Measurements from ENCODE around the gene TRIM41. TPM values are rescaled to one million over a fixed set of nuclear protein-coding genes. Genes with fewer than 3 reads are reported as not detected.

Gene TRIM41
- total RNA-seq, 2 experiments from 2014 or later = 21.4 to 24.0 TPM

DNA sequence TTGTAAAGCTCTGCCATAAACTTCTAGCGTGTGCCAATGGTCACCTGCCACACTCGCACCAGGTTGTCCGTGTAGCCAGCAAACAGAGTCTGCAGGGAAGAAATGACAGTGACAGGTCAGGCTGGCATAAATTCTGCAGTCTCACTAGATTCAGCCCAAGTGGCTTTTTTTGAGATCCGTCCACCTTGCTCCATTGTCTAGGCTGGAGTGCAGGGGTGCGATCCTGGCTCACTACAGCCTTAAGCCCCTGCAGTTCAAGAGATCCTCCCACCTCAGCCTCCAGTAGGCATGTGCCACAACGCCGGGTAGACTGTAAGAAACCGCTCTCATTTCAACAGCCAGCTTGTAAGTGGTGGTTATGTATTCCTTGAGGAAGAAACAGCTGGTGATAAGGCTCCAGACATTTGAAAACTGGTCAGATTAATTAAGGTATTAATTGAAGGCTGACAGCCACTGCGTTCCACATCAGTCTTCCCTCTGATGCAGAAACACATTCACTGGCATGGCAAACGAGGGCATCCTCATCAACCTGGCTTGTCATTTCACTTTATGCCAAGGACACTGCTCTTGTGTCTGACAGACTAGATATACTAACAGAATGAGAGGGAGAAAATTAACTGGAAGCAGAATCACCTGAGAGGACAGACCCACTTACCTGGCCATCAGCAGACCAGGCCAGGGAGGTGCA is 14.0 kb downstream of the TRIM41 start:
- DNase-seq (no peak), ATAC-seq (ENCODE audit: poor library complexity) (no peak)
- no peak overlapping the region for H3K4me3 Mint-ChIP-seq
- H3K27ac Mint-ChIP-seq = peak overlapping the region; percentile 44
- no peaks in the 10 kb centered on the region for H3K9me3 Mint-ChIP-seq
- POLR2A ChIA-PET = interaction anchor here (0.9 to 1.4 kb wide), 4 partner anchors 10 to 428 kb away, joined by 3 to 4 read pairs (median 3); partner anchors contain the start of gene TRIM41
- TF ChIP-seq, protein P1, sequence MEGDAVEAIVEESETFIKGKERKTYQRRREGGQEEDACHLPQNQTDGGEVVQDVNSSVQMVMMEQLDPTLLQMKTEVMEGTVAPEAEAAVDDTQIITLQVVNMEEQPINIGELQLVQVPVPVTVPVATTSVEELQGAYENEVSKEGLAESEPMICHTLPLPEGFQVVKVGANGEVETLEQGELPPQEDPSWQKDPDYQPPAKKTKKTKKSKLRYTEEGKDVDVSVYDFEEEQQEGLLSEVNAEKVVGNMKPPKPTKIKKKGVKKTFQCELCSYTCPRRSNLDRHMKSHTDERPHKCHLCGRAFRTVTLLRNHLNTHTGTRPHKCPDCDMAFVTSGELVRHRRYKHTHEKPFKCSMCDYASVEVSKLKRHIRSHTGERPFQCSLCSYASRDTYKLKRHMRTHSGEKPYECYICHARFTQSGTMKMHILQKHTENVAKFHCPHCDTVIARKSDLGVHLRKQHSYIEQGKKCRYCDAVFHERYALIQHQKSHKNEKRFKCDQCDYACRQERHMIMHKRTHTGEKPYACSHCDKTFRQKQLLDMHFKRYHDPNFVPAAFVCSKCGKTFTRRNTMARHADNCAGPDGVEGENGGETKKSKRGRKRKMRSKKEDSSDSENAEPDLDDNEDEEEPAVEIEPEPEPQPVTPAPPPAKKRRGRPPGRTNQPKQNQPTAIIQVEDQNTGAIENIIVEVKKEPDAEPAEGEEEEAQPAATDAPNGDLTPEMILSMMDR (IDR thresholded peaks at IDR 0.05) = no peak
- intact Hi-C loops (cut with DNase I, micrococcal nuclease) = no loop called here
- Histone ChIP-seq H3K4me3 (ENCODE audit: low read length) (no peak overlapping the region), H3K27ac (ENCODE audit: low read depth in 1 of 2, low read length in 2 of 2) (no peak overlapping the region), H3K9me3 (ENCODE audit: control insufficient read depth in 1 of 2, insufficient read depth in 1 of 2, low read length in 2 of 2) (no peaks in the 10 kb centered on the region), H3K36me3 (ENCODE audit: insufficient read depth, low read length) (peaks cover 99% of the 10 kb centered on the region), H3K4me1 (ENCODE audit: insufficient read depth, low read length) (peaks cover 34% of the 10 kb centered on the region), H3K27me3 (ENCODE audit: control insufficient read depth in 1 of 2, insufficient read depth in 2 of 2, low read length in 2 of 2) (no peaks in the 10 kb centered on the region)
- peaks cover 93% of the 10 kb centered on the region for H3K36me3 Mint-ChIP-seq (ENCODE audit: low read depth)
- CTCF ChIA-PET = no interaction called here
- H3K4me1 Mint-ChIP-seq (ENCODE audit: low read depth) = peaks cover 29% of the 10 kb centered on the region
- no peaks in the 10 kb centered on the region for H3K27me3 Mint-ChIP-seq

DNA sequence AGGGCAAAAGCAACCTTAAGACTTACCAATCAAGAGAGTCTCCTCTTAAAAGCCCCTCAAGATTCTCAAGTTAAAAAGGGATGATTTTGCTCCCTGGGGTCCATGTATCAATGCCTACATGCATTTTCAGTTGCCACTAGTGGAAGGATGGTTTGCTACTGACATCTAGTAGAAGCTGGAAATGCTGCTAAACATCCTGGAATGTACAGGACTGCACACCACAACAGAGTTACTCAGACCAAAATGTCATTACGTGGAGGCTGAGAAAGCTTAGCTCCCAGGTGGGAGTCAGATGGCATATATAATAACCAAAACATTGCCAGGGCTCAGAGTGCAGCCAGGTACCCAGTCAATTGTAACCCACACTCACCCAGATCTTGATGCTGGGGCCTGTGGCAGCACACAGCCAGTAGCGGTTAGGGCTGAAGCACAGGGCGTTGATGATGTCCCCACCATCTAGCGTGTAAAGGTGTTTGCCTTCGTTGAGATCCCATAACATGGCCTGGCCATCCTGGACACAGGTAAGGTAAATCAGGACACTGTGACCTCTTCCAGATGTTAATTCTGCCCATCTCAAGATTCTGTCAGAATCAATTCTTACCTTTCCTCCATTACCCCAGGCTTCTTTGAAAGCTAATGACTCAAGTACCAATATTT is 14.8 kb downstream of the TRIM41 start:
- POLR2A ChIA-PET = interaction anchor here (1.2 to 1.9 kb wide), 2 partner anchors 14 to 46 kb away, joined by 3 to 6 read pairs; partner anchors contain the start of gene TRIM41
- DNase-seq (no peak), ATAC-seq (ENCODE audit: poor library complexity) (no peak)
- Mint-ChIP-seq H3K9me3 (no peaks in the 10 kb centered on the region), H3K27me3 (no peaks in the 10 kb centered on the region), H3K4me1 (ENCODE audit: low read depth) (peaks cover 33% of the 10 kb centered on the region), H3K36me3 (ENCODE audit: low read depth) (peaks cover 96% of the 10 kb centered on the region), H3K4me3 (peak overlapping the region; percentile 23), H3K27ac (peak overlapping the region; percentile 58)
- TF ChIP-seq, protein P1 (IDR thresholded peaks at IDR 0.05) = no peak
- Histone ChIP-seq H3K36me3 (ENCODE audit: insufficient read depth, low read length) (peaks cover 99% of the 10 kb centered on the region), H3K4me1 (ENCODE audit: insufficient read depth, low read length) (peaks cover 41% of the 10 kb centered on the region), H3K27me3 (ENCODE audit: control insufficient read depth in 1 of 2, insufficient read depth in 2 of 2, low read length in 2 of 2) (no peaks in the 10 kb centered on the region), H3K4me3 (ENCODE audit: low read length) (no peak overlapping the region), H3K9me3 (ENCODE audit: control insufficient read depth in 1 of 2, insufficient read depth in 1 of 2, low read length in 2 of 2) (no peaks in the 10 kb centered on the region), H3K27ac (ENCODE audit: low read depth in 1 of 2, low read length in 2 of 2) (no peak overlapping the region)
- intact Hi-C loops (cut with DNase I, micrococcal nuclease) = no loop called here
- CTCF ChIA-PET = no interaction called here

DNA sequence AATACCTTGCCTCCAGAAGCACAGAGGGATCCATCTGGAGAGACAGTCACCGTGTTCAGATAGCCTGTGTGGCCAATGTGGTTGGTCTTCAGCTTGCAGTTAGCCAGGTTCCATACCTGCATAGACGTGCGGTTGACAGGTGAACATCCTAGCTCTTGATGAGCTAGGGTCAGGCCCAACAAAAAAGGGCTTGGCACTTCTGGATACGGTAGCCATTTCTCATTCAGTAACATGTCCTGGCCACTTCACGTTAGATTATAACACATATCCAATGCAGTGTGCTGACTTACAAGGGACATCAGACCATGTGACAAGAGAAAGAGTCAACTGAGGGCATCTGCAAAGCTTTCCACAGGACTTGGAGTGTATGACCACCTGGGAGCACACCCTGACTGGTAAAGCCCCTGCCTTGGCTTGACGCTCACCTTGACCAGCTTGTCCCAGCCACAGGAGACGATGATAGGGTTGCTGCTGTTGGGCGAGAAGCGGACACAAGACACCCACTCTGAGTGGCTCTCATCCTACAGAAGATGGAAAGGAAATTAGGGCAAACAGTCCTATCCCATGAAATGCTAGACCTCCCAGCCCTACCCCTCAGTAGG is 16.1 kb downstream of the TRIM41 start:
- Histone ChIP-seq H3K27me3 (ENCODE audit: control insufficient read depth in 1 of 2, insufficient read depth in 2 of 2, low read length in 2 of 2) (no peaks in the 10 kb centered on the region), H3K27ac (ENCODE audit: low read depth in 1 of 2, low read length in 2 of 2) (peak overlapping the region in 1 of 2 donors; percentile 0), H3K4me3 (ENCODE audit: low read length) (no peak overlapping the region), H3K4me1 (ENCODE audit: insufficient read depth, low read length) (peaks cover 45% of the 10 kb centered on the region), H3K36me3 (ENCODE audit: insufficient read depth, low read length) (peaks cover 89% of the 10 kb centered on the region), H3K9me3 (ENCODE audit: control insufficient read depth in 1 of 2, insufficient read depth in 1 of 2, low read length in 2 of 2) (no peaks in the 10 kb centered on the region)
- CTCF ChIA-PET = no interaction called here
- no peaks in the 10 kb centered on the region for H3K27me3 Mint-ChIP-seq
- POLR2A ChIA-PET = interaction anchor here (1.4 to 14.5 kb wide), 3 partner anchors 16 to 22 kb away, joined by 4 to 244 read pairs (median 6); partner anchors contain the start of genes TRIM41 and TRIM52
- ATAC-seq (ENCODE audit: poor library complexity) (no peak), DNase-seq (no peak)
- peak overlapping the region; percentile 62 for H3K4me3 Mint-ChIP-seq
- TF ChIP-seq, protein P1 (IDR thresholded peaks at IDR 0.05) = no peak
- intact Hi-C loops (cut with DNase I, micrococcal nuclease) = no loop called here
- peaks cover 46% of the 10 kb centered on the region for H3K4me1 Mint-ChIP-seq (ENCODE audit: low read depth)
- peaks cover 98% of the 10 kb centered on the region for H3K36me3 Mint-ChIP-seq (ENCODE audit: low read depth)
- H3K9me3 Mint-ChIP-seq = no peaks in the 10 kb centered on the region
- peak overlapping the region; percentile 61 for H3K27ac Mint-ChIP-seq
